Activated T-cell treated with anti-CD3 and anti-CD28 coated beads, Interleukin-2, amount 50 U/mL, for 72 hours (primary cell): ENCODE results near the gene UNC5C. TPM values are rescaled to one million over a fixed set of nuclear protein-coding genes. Genes with fewer than 3 reads are reported as not detected.

Experiments used
- ATAC-seq, 2 donors: fragments of 150-1000 bp; cut with Tn5 transposase; replicated peaks in 1 of 2; 2 replicates each; pipeline ENCODE4 v1.10.0; 2021; ENCODE audit warnings: moderate library complexity in 2 of 2, mild to moderate bottlenecking in 1 of 2
- DNase-seq, 2 donors: peaks; one replicate each; pipeline ENCODE4 v3.0.0; 2021 to 2022; ENCODE audit warnings: mixed read lengths in 1 of 2
- H3K27ac Mint-ChIP-seq: one replicate; pipeline ENCODE4 v1.8.0; 2022; ENCODE audit warnings: mild to moderate bottlenecking, moderate library complexity, mixed read lengths
- H3K27me3 Mint-ChIP-seq: one replicate; pipeline ENCODE4 v1.8.0; 2022; ENCODE audit warnings: low read depth, mixed read lengths
- H3K36me3 Mint-ChIP-seq, 2 donors: one replicate each; pipeline ENCODE4 v1.8.0; 2022; ENCODE audit warnings: mixed read lengths in 2 of 2, mild to moderate bottlenecking in 1 of 2; ENCODE audit not compliant: insufficient read depth in 2 of 2
- H3K4me1 Mint-ChIP-seq: one replicate; pipeline ENCODE4 v1.8.0; 2022; ENCODE audit warnings: low read depth, mixed read lengths
- H3K4me3 Mint-ChIP-seq, 2 donors: one replicate each; pipeline ENCODE4 v1.8.0; 2022; ENCODE audit warnings: mild to moderate bottlenecking in 2 of 2, mixed read lengths in 2 of 2, moderate library complexity in 2 of 2
- H3K9me3 Mint-ChIP-seq, 2 donors: one replicate each; pipeline ENCODE4 v1.8.0; 2022; ENCODE audit warnings: mixed read lengths in 2 of 2
- total RNA-seq, 2 donors: library from RNA; stranded (reverse); gene quantifications; one replicate each; pipeline ENCODE4 v1.2.3, GENCODE V29; 2022

The UNC5C gene
- total RNA-seq, 2 donors from 2014 or later, result 0.14 to 0.21 TPM

- H3K27me3 Mint-ChIP-seq, result peaks cover 23% of the 10 kb centered on the region
- DNase-seq, result no peak
- no peaks in the 10 kb centered on the region for H3K9me3 Mint-ChIP-seq
- no peak for ATAC-seq
- H3K4me3 Mint-ChIP-seq, result no peak overlapping the region
- H3K27ac Mint-ChIP-seq, result no peak overlapping the region
- no peaks in the 10 kb centered on the region for H3K4me1 Mint-ChIP-seq
- no peaks in the 10 kb centered on the region for H3K36me3 Mint-ChIP-seq
Measured at GRCh38 chr4:95556207-95556859, 7.6 kb upstream of the UNC5C start.

- H3K27ac Mint-ChIP-seq, result no peak overlapping the region
- no peak for ATAC-seq
- no peaks in the 10 kb centered on the region for H3K9me3 Mint-ChIP-seq
- peaks cover 9% of the 10 kb centered on the region for H3K4me1 Mint-ChIP-seq
- no peak for DNase-seq
- H3K27me3 Mint-ChIP-seq, result peaks cover 52% of the 10 kb centered on the region
- no peaks in the 10 kb centered on the region for H3K36me3 Mint-ChIP-seq
- no peak overlapping the region for H3K4me3 Mint-ChIP-seq
Measured at GRCh38 chr4:95552942-95553550, 4.3 kb upstream of the UNC5C start.

GRCh38 chr4:95551653-95552052 lies 2.9 kb upstream of the UNC5C start:
- no peaks in the 10 kb centered on the region for H3K9me3 Mint-ChIP-seq
- H3K36me3 Mint-ChIP-seq, result no peaks in the 10 kb centered on the region
- DNase-seq, result no peak
- peaks cover 66% of the 10 kb centered on the region for H3K27me3 Mint-ChIP-seq
- H3K4me1 Mint-ChIP-seq, result peaks cover 9% of the 10 kb centered on the region
- no peak for ATAC-seq
- no peak overlapping the region for H3K27ac Mint-ChIP-seq
- no peak overlapping the region for H3K4me3 Mint-ChIP-seq

GRCh38 chr4:95550115-95550987 lies 1.6 kb upstream of the UNC5C start:
- H3K36me3 Mint-ChIP-seq, result no peaks in the 10 kb centered on the region
- peaks cover 9% of the 10 kb centered on the region for H3K4me1 Mint-ChIP-seq
- DNase-seq (no peak), ATAC-seq (no peak)
- H3K4me3 Mint-ChIP-seq, result peak overlapping the region; percentile 90 to 93
- no peaks in the 10 kb centered on the region for H3K9me3 Mint-ChIP-seq
- no peak overlapping the region for H3K27ac Mint-ChIP-seq
- H3K27me3 Mint-ChIP-seq, result peaks cover 76% of the 10 kb centered on the region

GRCh38 chr4:95549246-95550114 lies 707 bp upstream of the UNC5C start:
- ATAC-seq, result peak; percentile 93
- H3K27me3 Mint-ChIP-seq, result peaks cover 77% of the 10 kb centered on the region
- peak; percentile 51 to 52 for DNase-seq
- no peak overlapping the region for H3K27ac Mint-ChIP-seq
- H3K36me3 Mint-ChIP-seq, result no peaks in the 10 kb centered on the region
- peak overlapping the region; percentile 90 to 93 for H3K4me3 Mint-ChIP-seq
- H3K9me3 Mint-ChIP-seq, result no peaks in the 10 kb centered on the region
- peaks cover 9% of the 10 kb centered on the region for H3K4me1 Mint-ChIP-seq

GRCh38 chr4:95547715-95548471 lies 880 bp downstream of the UNC5C start:
- Mint-ChIP-seq H3K27ac (no peak overlapping the region), H3K9me3 (peaks cover 0 to 1% of the 10 kb centered on the region in 2 donors), H3K36me3 (no peaks in the 10 kb centered on the region), H3K27me3 (peaks cover 77% of the 10 kb centered on the region), H3K4me1 (peaks cover 9% of the 10 kb centered on the region), H3K4me3 (peak overlapping the region; percentile 90 to 93)
- DNase-seq, result peak in 1 of 2 donors; percentile 9
- peak; percentile 14 to 18 for ATAC-seq

- no peak for DNase-seq
- ATAC-seq, result no peak
Measured at GRCh38 chr4:95546866-95547714, 1.7 kb downstream of the UNC5C start.

GRCh38 chr4:95546221-95546620 lies 2.6 kb downstream of the UNC5C start:
- H3K9me3 Mint-ChIP-seq, result peaks cover 0 to 2% of the 10 kb centered on the region in 2 donors
- H3K4me3 Mint-ChIP-seq, result no peak overlapping the region
- no peak overlapping the region for H3K27ac Mint-ChIP-seq
- peaks cover 9% of the 10 kb centered on the region for H3K4me1 Mint-ChIP-seq
- ATAC-seq (no peak), DNase-seq (no peak)
- peaks cover 67% of the 10 kb centered on the region for H3K27me3 Mint-ChIP-seq
- no peaks in the 10 kb centered on the region for H3K36me3 Mint-ChIP-seq

More at GRCh38 chr4:95546866-95547714, 1.7 kb downstream of the UNC5C start:
- Mint-ChIP-seq H3K4me1 (peaks cover 9% of the 10 kb centered on the region), H3K27ac (no peak overlapping the region), H3K27me3 (peaks cover 74% of the 10 kb centered on the region), H3K36me3 (no peaks in the 10 kb centered on the region), H3K9me3 (peaks cover 0 to 2% of the 10 kb centered on the region in 2 donors), H3K4me3 (peak overlapping the region; percentile 90 to 93)

GRCh38 chr4:95545546-95545945 lies 3.2 kb downstream of the UNC5C start:
- Mint-ChIP-seq H3K4me3 (no peak overlapping the region), H3K36me3 (no peaks in the 10 kb centered on the region), H3K4me1 (peaks cover 8% of the 10 kb centered on the region), H3K27ac (no peak overlapping the region), H3K9me3 (peaks cover 0 to 2% of the 10 kb centered on the region in 2 donors), H3K27me3 (peaks cover 63% of the 10 kb centered on the region)
- no peak for DNase-seq
- no peak for ATAC-seq

GRCh38 chr4:95544113-95545103 lies 4.4 kb downstream of the UNC5C start:
- H3K9me3 Mint-ChIP-seq, result peaks cover 0 to 2% of the 10 kb centered on the region in 2 donors
- ATAC-seq (no peak), DNase-seq (no peak)
- H3K27ac Mint-ChIP-seq, result no peak overlapping the region
- no peaks in the 10 kb centered on the region for H3K36me3 Mint-ChIP-seq
- no peak overlapping the region for H3K4me3 Mint-ChIP-seq
- no peaks in the 10 kb centered on the region for H3K4me1 Mint-ChIP-seq
- peaks cover 57% of the 10 kb centered on the region for H3K27me3 Mint-ChIP-seq
